Measurements from ENCODE around the gene MAP3K3.
A peak's percentile ranks its signal among the peaks of the same experiment; 100 is the strongest.

The MAP3K3 gene

GRCh38 chr17:63653050-63653449 is 30.8 kb downstream of the MAP3K3 start:
- no peak for DNase-seq

GRCh38 chr17:63657786-63658185 is 35.6 kb downstream of the MAP3K3 start:
- no peak for DNase-seq

- no peak for DNase-seq
Observed at GRCh38 chr17:63658366-63658765, 36.1 kb downstream of the MAP3K3 start.

- no peak for DNase-seq
Observed at GRCh38 chr17:63659850-63660249, 37.6 kb downstream of the MAP3K3 start.

GRCh38 chr17:63665527-63666214 is 43.5 kb downstream of the MAP3K3 start:
- DNase-seq, result peak in 1 of 2 donors; percentile 38

GRCh38 chr17:63672856-63673255 is 50.6 kb downstream of the MAP3K3 start:
- DNase-seq, result no peak

- DNase-seq, result no peak
Observed at GRCh38 chr17:63675231-63675606, 53.0 kb downstream of the MAP3K3 start.

- DNase-seq, result no peak
Observed at GRCh38 chr17:63675607-63676546, 53.7 kb downstream of the MAP3K3 start.

- no peak for DNase-seq
Observed at GRCh38 chr17:63676584-63676983, 54.4 kb downstream of the MAP3K3 start.

GRCh38 chr17:63679214-63679613 is 57.0 kb downstream of the MAP3K3 start:
- no peak for DNase-seq

- DNase-seq, result no peak
Observed at GRCh38 chr17:63680700-63681099, 58.5 kb downstream of the MAP3K3 start.

GRCh38 chr17:63681530-63681929 is 59.3 kb downstream of the MAP3K3 start:
- no peak for DNase-seq

GRCh38 chr17:63682441-63682840 is 60.2 kb downstream of the MAP3K3 start:
- no peak for DNase-seq

- DNase-seq, result no peak
Observed at GRCh38 chr17:63682981-63683380, 60.8 kb downstream of the MAP3K3 start.

GRCh38 chr17:63685041-63685440 is 62.8 kb downstream of the MAP3K3 start:
- DNase-seq, result no peak

GRCh38 chr17:63685578-63685977 is 63.4 kb downstream of the MAP3K3 start:
- DNase-seq, result no peak

- DNase-seq, result no peak
Observed at GRCh38 chr17:63686138-63686685, 64.0 kb downstream of the MAP3K3 start.

GRCh38 chr17:63688396-63689020 is 66.3 kb downstream of the MAP3K3 start:
- DNase-seq, result no peak

GRCh38 chr17:63689479-63689878 is 67.3 kb downstream of the MAP3K3 start:
- no peak for DNase-seq

GRCh38 chr17:63692195-63692816 is 70.1 kb downstream of the MAP3K3 start:
- DNase-seq, result no peak

- no peak for DNase-seq
Observed at GRCh38 chr17:63693411-63694113, 71.3 kb downstream of the MAP3K3 start.

All from CD4-positive, alpha-beta T cell treated with Interleukin-4 for 1 hour (primary cell).